HEK293 (cell line): ENCODE results near the gene MTMR4.

Source experiments
- CTCF ChIA-PET: fragments of 350-600 bp; formaldehyde crosslinking; extraction: SDS; loops from one replicate; lab custom pipeline; 2021; ENCODE audit warnings: antibody characterized with exemption; lab: Yijun Ruan, JAX
- POLR2A ChIA-PET: fragments of 300-600 bp; formaldehyde crosslinking; extraction: SDS; loops from one replicate; lab custom pipeline; 2020; ENCODE audit warnings: antibody characterized with exemption, inconsistent platforms; lab: Yijun Ruan, JAX
- H3K27ac ChIP-seq: fragments of 200-500 bp; sonication (Bioruptor generic); 2 replicates; pipeline ENCODE4 v1.5.1; 2014; ENCODE audit warnings: low read depth, low read length, control low read depth, inconsistent platforms; ENCODE audit errors: extremely low read depth
- H3K36me3 ChIP-seq, 2 experiments: fragments of 200-500 bp in 1 of 2; sonication (Bioruptor generic) in 1 of 2; 1 replicate in 1 of 2; 2 replicates in 1 of 2; pipeline ENCODE4 v1.5.1; 2014 to 2017; ENCODE audit warnings: inconsistent platforms in 2 of 2, low read length in 2 of 2; ENCODE audit not compliant: control insufficient read depth in 2 of 2, insufficient read depth in 1 of 2
- H3K4me1 ChIP-seq: fragments of 200-500 bp; sonication (Bioruptor generic); 2 replicates; pipeline ENCODE4 v1.5.1; 2014; ENCODE audit warnings: mild to moderate bottlenecking, low read length, inconsistent platforms; ENCODE audit not compliant: control insufficient read depth, insufficient read depth
- H3K4me3 ChIP-seq: 2 replicates; pipeline ENCODE4 v1.5.1; 2011; ENCODE audit warnings: low read depth, mild to moderate bottlenecking, control low read depth, low read length, moderate library complexity
- H3K9me3 ChIP-seq: fragments of 200-500 bp; sonication (Bioruptor generic); 2 replicates; pipeline ENCODE4 v1.5.1; 2014; ENCODE audit warnings: low read depth, low read length, inconsistent platforms; ENCODE audit not compliant: control insufficient read depth, insufficient read depth
- IKZF3 ChIP-seq: fragments of 450-650 bp; IDR thresholded peaks from 2 replicates; pipeline ENCODE4 v1.5.0; 2018; ENCODE audit warnings: missing biosample characterization, mild to moderate bottlenecking, missing genetic modification characterization, moderate library complexity
- OVOL3 ChIP-seq: fragments of 450-650 bp; formaldehyde crosslinking; IDR thresholded peaks from 2 replicates; pipeline ENCODE4 v1.5.1; 2016; ENCODE audit warnings: missing biosample characterization, missing genetic modification characterization
- PRDM2 ChIP-seq: fragments of 450-650 bp; formaldehyde crosslinking; IDR thresholded peaks from 2 replicates; pipeline ENCODE4 v1.5.1; 2016; ENCODE audit warnings: missing biosample characterization, missing genetic modification characterization, borderline replicate concordance
- SCRT2 ChIP-seq: fragments of 450-650 bp; formaldehyde crosslinking; IDR thresholded peaks from 2 replicates; pipeline ENCODE4 v1.5.1; 2016; ENCODE audit warnings: missing biosample characterization, missing genetic modification characterization
- SETDB1 ChIP-seq: IDR thresholded peaks from one replicate; pipeline ENCODE4 v1.6.1; 2017; ENCODE audit warnings: mild to moderate bottlenecking, low read length, moderate library complexity, mixed read lengths; ENCODE audit not compliant: insufficient read length
- TRIM28 ChIP-seq: IDR thresholded peaks from 2 replicates; pipeline ENCODE4 v1.6.1; 2011; ENCODE audit warnings: low read length, control low read depth, borderline replicate concordance
- ZBTB6 ChIP-seq: fragments of 450-650 bp; formaldehyde crosslinking; IDR thresholded peaks from 2 replicates; pipeline ENCODE4 v1.5.1; 2017; ENCODE audit warnings: missing biosample characterization, missing genetic modification characterization
- ZBTB7A ChIP-seq: fragments of 450-650 bp; formaldehyde crosslinking; IDR thresholded peaks from 2 replicates; pipeline ENCODE4 v1.5.1; 2016; ENCODE audit warnings: low read depth, missing biosample characterization, missing genetic modification characterization
- ZNF114 ChIP-seq: fragments of 450-650 bp; formaldehyde crosslinking; IDR thresholded peaks from 2 replicates; pipeline ENCODE4 v1.5.0; 2017; ENCODE audit warnings: missing biosample characterization, missing genetic modification characterization
- ZNF155 ChIP-seq: fragments of 450-650 bp; formaldehyde crosslinking; IDR thresholded peaks from 2 replicates; pipeline ENCODE4 v1.5.1; 2016; ENCODE audit warnings: missing biosample characterization, missing genetic modification characterization
- ZNF211 ChIP-seq: fragments of 450-650 bp; formaldehyde crosslinking; IDR thresholded peaks from 2 replicates; pipeline ENCODE4 v1.5.1; 2016; ENCODE audit warnings: low read depth, missing biosample characterization, missing genetic modification characterization
- ZNF350 ChIP-seq: fragments of 450-650 bp; formaldehyde crosslinking; IDR thresholded peaks from 2 replicates; pipeline ENCODE4 v1.5.0; 2017; ENCODE audit warnings: missing biosample characterization, mild to moderate bottlenecking, missing genetic modification characterization
- ZNF544 ChIP-seq: fragments of 450-650 bp; formaldehyde crosslinking; IDR thresholded peaks from 2 replicates; pipeline ENCODE4 v1.5.0; 2017; ENCODE audit warnings: missing biosample characterization, missing genetic modification characterization
- ZNF629 ChIP-seq: fragments of 450-650 bp; formaldehyde crosslinking; IDR thresholded peaks from 2 replicates; pipeline ENCODE4 v1.5.1; 2017; ENCODE audit warnings: missing biosample characterization, missing genetic modification characterization
- ZNF677 ChIP-seq: fragments of 450-650 bp; IDR thresholded peaks from 2 replicates; pipeline ENCODE4 v1.5.0; 2018; ENCODE audit warnings: missing biosample characterization, mild to moderate bottlenecking, missing genetic modification characterization, moderate library complexity
- ZNF747 ChIP-seq: fragments of 450-650 bp; formaldehyde crosslinking; IDR thresholded peaks from 2 replicates; pipeline ENCODE4 v1.5.1; 2016; ENCODE audit warnings: missing biosample characterization, missing genetic modification characterization
- ZSCAN5A ChIP-seq: fragments of 450-650 bp; formaldehyde crosslinking; IDR thresholded peaks from 2 replicates; pipeline ENCODE4 v1.5.1; 2016; ENCODE audit warnings: missing biosample characterization, missing genetic modification characterization

MTMR4 gene

GRCh38 chr17:58498177-58498828 is 16.1 kb downstream of the MTMR4 start (continued):
- TF ChIP-seq PRDM2 (tag by site-specific recombination) (no peak), ZNF155 (tag by site-specific recombination) (no peak), ZNF114 (tag by site-specific recombination) (no peak)

GRCh38 chr17:58493506-58493905 is 20.9 kb downstream of the MTMR4 start:
- CTCF ChIA-PET = no interaction called here
- peaks cover 61 to 97% of the 10 kb centered on the region in 2 experiments for H3K36me3 ChIP-seq
- POLR2A ChIA-PET = no interaction called here
- no peaks in the 10 kb centered on the region for H3K4me1 ChIP-seq
- no peak overlapping the region for H3K4me3 ChIP-seq
- H3K27ac ChIP-seq = no peak overlapping the region
- H3K9me3 ChIP-seq = no peaks in the 10 kb centered on the region
- TF ChIP-seq ZSCAN5A (tag by site-specific recombination) (no peak), TRIM28 (no peak), ZNF544 (no peak), ZBTB6 (no peak), ZNF677 (tag by site-specific recombination) (no peak)

GRCh38 chr17:58492238-58493121 is 22.0 kb downstream of the MTMR4 start:
- POLR2A ChIA-PET = interaction anchor here (1.1 kb wide), 1 partner anchor 22 kb away, joined by 3 read pairs; the partner anchor contains the start of gene MTMR4
- CTCF ChIA-PET = interaction anchor here (0.5 to 1.2 kb wide), 4 partner anchors 12 to 365 kb away, joined by 3 to 4 read pairs (median 4); no protein-coding TSS in a partner anchor
- H3K4me3 ChIP-seq = no peak overlapping the region
- TF ChIP-seq OVOL3 (no peak), SCRT2 (peak; percentile 49; the same call in 1 of the 2 replicates), ZNF629 (tag by site-specific recombination) (no peak), ZNF211 (tag by site-specific recombination) (no peak), ZNF747 (tag by site-specific recombination) (no peak), IKZF3 (tag by site-specific recombination) (no peak), ZNF350 (no peak), ZBTB7A (no peak), SETDB1 (no peak)
- H3K36me3 ChIP-seq = peaks cover 51 to 94% of the 10 kb centered on the region in 2 experiments
- H3K4me1 ChIP-seq = no peaks in the 10 kb centered on the region
- H3K27ac ChIP-seq = no peak overlapping the region
- H3K9me3 ChIP-seq = no peaks in the 10 kb centered on the region
